ENCODE results near the gene LSMEM2.
A peak's percentile ranks its signal among the peaks of the same experiment; 100 is the strongest.
"Not testable (repeated sequence)": the region's sequence is repeated elsewhere in the genome, so short reads cannot be mapped to it uniquely, and the experiment has no call there.

LSMEM2 gene

GRCh38 chr3:50302095-50303012 lies 23.5 kb downstream of the LSMEM2 start:
- no peak overlapping the region for H3K4me3 Mint-ChIP-seq
- TF ChIP-seq CTCF (IDR thresholded peaks at IDR 0.05), result no peak
- H3K4me1 Mint-ChIP-seq, result peaks cover 29% of the 10 kb centered on the region
- DNase-seq, result no peak
- H3K27ac Mint-ChIP-seq, result no peak overlapping the region
- peaks cover 19% of the 10 kb centered on the region for H3K9me3 Mint-ChIP-seq
- peaks cover 11% of the 10 kb centered on the region for H3K36me3 Mint-ChIP-seq (ENCODE audit: low read depth)
- H3K27me3 Mint-ChIP-seq (ENCODE audit: low read depth, poor library complexity), result peaks cover 5% of the 10 kb centered on the region

- H3K27ac Mint-ChIP-seq, result no peak within 1 kb of the TSS
- peak; percentile 40 for DNase-seq
Measured at GRCh38 chr3:50303013-50303815, 24.3 kb downstream of the LSMEM2 start, which contains the start of gene HYAL1. Gene HYAL1 (minus strand): TSS chr3:50303574. CDS start chr3:50302956, 618 bp downstream.

GRCh38 chr3:50304601-50305000 lies 25.7 kb downstream of the LSMEM2 start:
- peaks cover 21% of the 10 kb centered on the region for H3K36me3 Mint-ChIP-seq (ENCODE audit: low read depth)
- no peak for TF ChIP-seq CTCF (IDR thresholded peaks at IDR 0.05)
- peaks cover 22% of the 10 kb centered on the region for H3K4me1 Mint-ChIP-seq
- H3K4me3 Mint-ChIP-seq, result no peak overlapping the region
- H3K27me3 Mint-ChIP-seq (ENCODE audit: low read depth, poor library complexity), result no peaks in the 10 kb centered on the region
- no peak for DNase-seq
- H3K9me3 Mint-ChIP-seq, result peaks cover 41% of the 10 kb centered on the region
- H3K27ac Mint-ChIP-seq, result no peak overlapping the region

More at GRCh38 chr3:50303013-50303815, 24.3 kb downstream of the LSMEM2 start, which contains the start of gene HYAL1:
- H3K27me3 Mint-ChIP-seq (ENCODE audit: low read depth, poor library complexity), result peaks cover 5% of the 10 kb centered on the region
- H3K36me3 Mint-ChIP-seq (ENCODE audit: low read depth), result peaks cover 11% of the 10 kb centered on the region
- H3K4me3 Mint-ChIP-seq, result no peak within 1 kb of the TSS
- peaks cover 29% of the 10 kb centered on the region for H3K4me1 Mint-ChIP-seq
- H3K9me3 Mint-ChIP-seq, result peaks cover 27% of the 10 kb centered on the region
- TF ChIP-seq CTCF (IDR thresholded peaks at IDR 0.05), result no peak

- peaks cover 51% of the 10 kb centered on the region for H3K9me3 Mint-ChIP-seq
- not testable (repeated sequence) for H3K27me3 Mint-ChIP-seq (ENCODE audit: low read depth, poor library complexity); H3K27ac Mint-ChIP-seq; DNase-seq; H3K4me3 Mint-ChIP-seq
- H3K36me3 Mint-ChIP-seq (ENCODE audit: low read depth), result peaks cover 55% of the 10 kb centered on the region
- peaks cover 16% of the 10 kb centered on the region for H3K4me1 Mint-ChIP-seq
Measured at GRCh38 chr3:50312041-50312440, 33.2 kb downstream of the LSMEM2 start.

GRCh38 chr3:50314342-50314741 lies 35.5 kb downstream of the LSMEM2 start:
- Mint-ChIP-seq H3K9me3 (peaks cover 28% of the 10 kb centered on the region), H3K27ac (peak overlapping the region; percentile 62), H3K4me1 (peaks cover 38% of the 10 kb centered on the region), H3K27me3 (ENCODE audit: low read depth, poor library complexity) (no peaks in the 10 kb centered on the region), H3K36me3 (ENCODE audit: low read depth) (peaks cover 58% of the 10 kb centered on the region), H3K4me3 (no peak overlapping the region)
- no peak for DNase-seq
- no peak for TF ChIP-seq CTCF (IDR thresholded peaks at IDR 0.05)

- Mint-ChIP-seq H3K4me3 (no peak overlapping the region), H3K9me3 (peaks cover 23% of the 10 kb centered on the region), H3K36me3 (ENCODE audit: low read depth) (peaks cover 57% of the 10 kb centered on the region), H3K4me1 (peaks cover 43% of the 10 kb centered on the region), H3K27ac (peak overlapping the region; percentile 74), H3K27me3 (ENCODE audit: low read depth, poor library complexity) (no peaks in the 10 kb centered on the region)
- no peak for TF ChIP-seq CTCF (IDR thresholded peaks at IDR 0.05)
- no peak for DNase-seq
Measured at GRCh38 chr3:50314816-50315215, 35.9 kb downstream of the LSMEM2 start.
